HepG2 (cell line): ENCODE results near the gene CX3CR1. TPM values are rescaled to one million over a fixed set of nuclear protein-coding genes. Genes with fewer than 3 reads are reported as not detected.

Source experiments
- ATAC-seq: fragments of 200-7000 bp; cut with Tn5 transposase; 3 replicates; pipeline ENCODE4 v1.9.1; 2020; ENCODE audit warnings: mild to moderate bottlenecking, moderate library complexity
- BruUV-seq: library from RNA; stranded (reverse); fragments of 400-500 nt; replicated peaks from 2 replicates; lab custom pipeline; 2021; lab: Mats Ljungman, UMichigan
- CTCF ChIA-PET: fragments of 300-600 bp; formaldehyde crosslinking; extraction: SDS; loops from one replicate; lab custom pipeline; 2021; ENCODE audit warnings: low total read pairs, inconsistent platforms, low intra/inter-chr PET ratio; lab: Yijun Ruan, JAX
- POLR2A ChIA-PET: fragments of 350-600 bp; sonication (Branson Sonifier 250); formaldehyde crosslinking; loops from one replicate; lab custom pipeline; 2020; ENCODE audit warnings: antibody characterized with exemption, inconsistent platforms; lab: Yijun Ruan, JAX
- DNase-seq: peaks from one replicate; pipeline ENCODE4 v3.0.0-alpha.2; 2015; ENCODE audit warnings: low spot score
- FAIRE-seq: peaks from 3 replicates; lab custom pipeline; 2011; peaks lifted over from hg19 to GRCh38; lab: Jason Lieb, UNC
- H2AFZ ChIP-seq: one replicate; pipeline ENCODE4 v1.6.1; 2011; ENCODE audit warnings: low read length, inconsistent platforms
- H3K27ac ChIP-seq: fragments of 300-600 bp; 3 replicates; pipeline ENCODE4 v1.8.0; 2011; ENCODE audit warnings: mixed run types, mild to moderate bottlenecking, mixed read lengths, low read length, inconsistent platforms; ENCODE audit not compliant: insufficient read depth; ENCODE audit errors: extremely low read length
- H3K27me3 ChIP-seq, 2 experiments: fragments of 200-600 bp in 1 of 2; 2 replicates in 1 of 2; 3 replicates in 1 of 2; pipeline versions ENCODE4 v1.6.0 to v1.8.0; 2011; ENCODE audit warnings: low read length in 2 of 2, mild to moderate bottlenecking in 2 of 2, moderate library complexity in 2 of 2, inconsistent platforms in 1 of 2; ENCODE audit not compliant: insufficient read depth in 2 of 2, control insufficient read depth in 1 of 2
- H3K36me3 ChIP-seq, 2 experiments: fragments of 200-600 bp in 1 of 2; replicated peaks in 1 of 2; 2 replicates in 1 of 2; 3 replicates in 1 of 2; pipeline versions ENCODE4 v1.5.1 to v1.8.0; 2011; ENCODE audit warnings: low read length in 2 of 2, inconsistent platforms in 1 of 2; ENCODE audit not compliant: insufficient read depth in 2 of 2, control insufficient read depth in 1 of 2
- H3K4me1 ChIP-seq: 2 replicates; pipeline ENCODE4 v1.5.1; 2012; ENCODE audit warnings: low read length, inconsistent platforms; ENCODE audit not compliant: insufficient read depth
- H3K4me2 ChIP-seq: 2 replicates; pipeline ENCODE4 v1.6.0; 2011; ENCODE audit warnings: low read depth, low read length, inconsistent platforms
- H3K4me3 ChIP-seq, 3 experiments: fragments of 200-600 bp in 1 of 3; sonication (generic), shearing (Covaris generic) in 1 of 3; replicated peaks in 1 of 3; 2 replicates each; pipeline ENCODE4 v1.5.1; 2011 to 2016; ENCODE audit warnings: low read length in 3 of 3, inconsistent platforms in 2 of 3, low read depth in 2 of 3, mild to moderate bottlenecking in 2 of 3, control low read depth in 1 of 3, mixed read lengths in 1 of 3; ENCODE audit not compliant: insufficient read depth in 1 of 3
- H3K79me2 ChIP-seq: one replicate; pipeline ENCODE4 v1.6.1; 2011; ENCODE audit warnings: low read length, inconsistent platforms; ENCODE audit not compliant: insufficient read depth
- H3K9ac ChIP-seq: 2 replicates; pipeline ENCODE4 v1.6.0; 2011; ENCODE audit warnings: mild to moderate bottlenecking, low read depth, low read length, inconsistent platforms; ENCODE audit not compliant: insufficient read depth
- H3K9me3 ChIP-seq: 2 replicates; pipeline ENCODE4 v1.5.1; 2012; ENCODE audit warnings: mild to moderate bottlenecking, low read length
- H4K20me1 ChIP-seq: 2 replicates; pipeline ENCODE4 v1.6.0; 2011; ENCODE audit warnings: inconsistent platforms, mild to moderate bottlenecking, low read length, moderate library complexity; ENCODE audit not compliant: insufficient read depth
- HCFC1 ChIP-seq: fragments of 150-350 bp; IDR thresholded peaks from 2 replicates; pipeline ENCODE4 v1.6.1; 2014; ENCODE audit warnings: low read depth, low read length
- ISL2 ChIP-seq: sonication (generic); formaldehyde crosslinking; IDR thresholded peaks from 2 replicates; pipeline ENCODE4 v1.5.0; 2020; ENCODE audit warnings: missing genetic modification reagents
- NFKBIZ ChIP-seq: IDR thresholded peaks from 2 replicates; pipeline ENCODE4 v1.6.1; 2018; ENCODE audit warnings: missing genetic modification reagents, missing compliant biosample characterization
- NR2C2 ChIP-seq: sonication (generic); formaldehyde crosslinking; IDR thresholded peaks from 2 replicates; pipeline ENCODE4 v1.4.0; 2020; ENCODE audit warnings: missing genetic modification reagents, mild to moderate bottlenecking, moderate library complexity, borderline replicate concordance
- SP140L ChIP-seq: sonication (generic); formaldehyde crosslinking; IDR thresholded peaks from 2 replicates; pipeline ENCODE4 v1.4.0; 2020; ENCODE audit warnings: missing genetic modification reagents, borderline replicate concordance
- TBX3 ChIP-seq: fragments of 450-650 bp; IDR thresholded peaks from 2 replicates; pipeline ENCODE4 v1.6.1; 2017; ENCODE audit warnings: antibody characterized with exemption, mild to moderate bottlenecking, inconsistent platforms, borderline replicate concordance
- TEAD2 ChIP-seq: sonication (generic); formaldehyde crosslinking; IDR thresholded peaks from 2 replicates; pipeline ENCODE4 v1.9.0; 2021; ENCODE audit warnings: missing genetic modification reagents
- ZMYM3 ChIP-seq: sonication (generic); formaldehyde crosslinking; IDR thresholded peaks from 2 replicates; pipeline ENCODE4 v1.5.1; 2020; ENCODE audit warnings: mild to moderate bottlenecking, missing genetic modification reagents
- ZNF224 ChIP-seq: sonication (generic); formaldehyde crosslinking; IDR thresholded peaks from 2 replicates; pipeline ENCODE4 v1.5.0; 2020; ENCODE audit warnings: mild to moderate bottlenecking, missing genetic modification reagents
- ZNF367 ChIP-seq: sonication (generic); formaldehyde crosslinking; IDR thresholded peaks from 2 replicates; pipeline ENCODE4 v1.4.0; 2020; ENCODE audit warnings: missing genetic modification reagents, borderline replicate concordance
- ZNF549 ChIP-seq: sonication (generic); formaldehyde crosslinking; IDR thresholded peaks from 2 replicates; pipeline ENCODE4 v1.5.0; 2020; ENCODE audit warnings: missing genetic modification reagents
- ZNF552 ChIP-seq: sonication (generic); formaldehyde crosslinking; IDR thresholded peaks from 2 replicates; pipeline ENCODE4 v1.9.0; 2022; ENCODE audit warnings: missing genetic modification reagents, mild to moderate bottlenecking, borderline replicate concordance
- ZNF556 ChIP-seq: sonication (generic); formaldehyde crosslinking; IDR thresholded peaks from 2 replicates; pipeline ENCODE4 v1.4.0; 2020; ENCODE audit warnings: mild to moderate bottlenecking, missing genetic modification reagents, borderline replicate concordance
- ZSCAN31 ChIP-seq: sonication (generic); formaldehyde crosslinking; IDR thresholded peaks from 2 replicates; pipeline ENCODE4 v1.5.0; 2020; ENCODE audit warnings: low read depth, mild to moderate bottlenecking, missing genetic modification reagents
- WGBS: methylation state at CpG from one replicate; pipeline ENCODE4 v1.1.6; 2017; ENCODE audit warnings: low lambda C conversion rate; 5-methylcytosine and 5-hydroxymethylcytosine counted together
- in situ Hi-C: cut with HindIII; loops from 2 replicates; pipeline ENCODE4 v1.10.0; 2017; ENCODE audit warnings: low pct_unique_long_range_greater_than_20kb; ENCODE audit not compliant: extremely low pct_ligation_motif_present
- intact Hi-C: fragments of 100-400 bp; cut with micrococcal nuclease; formaldehyde crosslinking; loops from one replicate; pipeline ENCODE4 v1.10.0; 2022; ENCODE audit not compliant: unreplicated experiment
- polyA plus RNA-seq, 8 experiments: library from polyadenylated mRNA; depleted of rRNA in 3 of 8; stranded (reverse) in 7 of 8; unstranded in 1 of 8; fragments of >200 nt; fragmentation: Illumina TruSeq in 4 of 8; extraction: Trizol in 4 of 8; gene quantifications; 2 replicates each; pipeline versions ENCODE4 v1.2.1 to v1.2.3, GENCODE V29; 2011 to 2016; ENCODE audit warnings: low read depth in 4 of 8, missing spikeins in 1 of 8, mixed read lengths in 1 of 8; ENCODE audit not compliant: insufficient read depth in 1 of 8
- total RNA-seq, 5 experiments: library from RNA; depleted of rRNA; stranded (reverse); fragments of >200 nt; fragmentation: Illumina TruSeq; extraction: Trizol; gene quantifications; 2 replicates each; pipeline ENCODE4 v1.2.3, GENCODE V29; 2016; ENCODE audit warnings: low read depth in 1 of 5
- TF ChIP-seq, protein P1 (sequence below): sonication (generic); formaldehyde crosslinking; IDR thresholded peaks from 2 replicates; pipeline ENCODE4 v1.4.0; 2020; ENCODE audit warnings: mild to moderate bottlenecking, missing genetic modification reagents
- TF ChIP-seq, protein P2 (sequence below): IDR thresholded peaks from 2 replicates; pipeline ENCODE4 v1.6.1; 2012; ENCODE audit warnings: low read depth, low read length, improper control_type of control experiment

The CX3CR1 gene
- total and polyA plus RNA-seq, 2 of the 13 experiments (the other 11 are each of a cell fraction or from before 2014, with no cell fraction given): not detected

DNA sequence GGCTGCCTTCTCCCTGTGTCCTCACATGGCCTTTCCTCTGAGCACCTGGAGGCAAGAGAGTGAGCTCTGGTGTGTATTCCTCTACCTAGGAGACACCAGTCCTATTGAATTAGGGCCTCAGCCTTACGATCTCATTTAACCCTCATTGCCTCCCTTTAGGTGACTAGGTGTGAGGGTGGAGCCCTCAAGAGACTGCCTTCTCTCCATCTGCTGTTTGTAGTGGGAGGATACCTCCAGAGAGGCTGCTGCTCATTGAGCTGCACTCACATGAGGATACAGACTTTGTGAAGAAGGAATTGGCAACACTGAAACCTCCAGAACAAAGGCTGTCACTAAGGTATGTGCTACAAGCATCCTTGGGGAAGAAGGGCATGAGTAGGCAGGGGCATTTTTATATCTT is 49.7 kb upstream of the CX3CR1 start, which contains the start of gene CCR8:
Gene CCR8, plus strand, starts transcription at position 217 of the 400 bp plus-strand sequence. CDS start 2,623 bp downstream, outside the sequence.
- no peak within 1 kb of the TSS for H2AFZ ChIP-seq
- H3K4me3 ChIP-seq: no peak within 1 kb of the TSS
- no peaks in the 10 kb centered on the region for H3K27me3 ChIP-seq
- intact Hi-C loops: no loop called here
- H3K36me3 ChIP-seq: no peaks in the 10 kb centered on the region
- ChIA-PET POLR2A (no interaction called here), CTCF (no interaction called here)
- TF ChIP-seq HCFC1 (no peak), ZNF549 (CRISPR knock-in tag) (no peak), TEAD2 (no peak), ZMYM3 (CRISPR knock-in tag) (no peak), ZNF552 (no peak), NR2C2 (CRISPR knock-in tag) (no peak), NFKBIZ (no peak), ZNF367 (CRISPR knock-in tag) (no peak), TBX3 (no peak), ISL2 (CRISPR knock-in tag) (no peak), SP140L (no peak), ZNF556 (no peak), ZNF224 (CRISPR knock-in tag) (no peak), ZSCAN31 (CRISPR knock-in tag) (no peak)
- TF ChIP-seq, protein P1, sequence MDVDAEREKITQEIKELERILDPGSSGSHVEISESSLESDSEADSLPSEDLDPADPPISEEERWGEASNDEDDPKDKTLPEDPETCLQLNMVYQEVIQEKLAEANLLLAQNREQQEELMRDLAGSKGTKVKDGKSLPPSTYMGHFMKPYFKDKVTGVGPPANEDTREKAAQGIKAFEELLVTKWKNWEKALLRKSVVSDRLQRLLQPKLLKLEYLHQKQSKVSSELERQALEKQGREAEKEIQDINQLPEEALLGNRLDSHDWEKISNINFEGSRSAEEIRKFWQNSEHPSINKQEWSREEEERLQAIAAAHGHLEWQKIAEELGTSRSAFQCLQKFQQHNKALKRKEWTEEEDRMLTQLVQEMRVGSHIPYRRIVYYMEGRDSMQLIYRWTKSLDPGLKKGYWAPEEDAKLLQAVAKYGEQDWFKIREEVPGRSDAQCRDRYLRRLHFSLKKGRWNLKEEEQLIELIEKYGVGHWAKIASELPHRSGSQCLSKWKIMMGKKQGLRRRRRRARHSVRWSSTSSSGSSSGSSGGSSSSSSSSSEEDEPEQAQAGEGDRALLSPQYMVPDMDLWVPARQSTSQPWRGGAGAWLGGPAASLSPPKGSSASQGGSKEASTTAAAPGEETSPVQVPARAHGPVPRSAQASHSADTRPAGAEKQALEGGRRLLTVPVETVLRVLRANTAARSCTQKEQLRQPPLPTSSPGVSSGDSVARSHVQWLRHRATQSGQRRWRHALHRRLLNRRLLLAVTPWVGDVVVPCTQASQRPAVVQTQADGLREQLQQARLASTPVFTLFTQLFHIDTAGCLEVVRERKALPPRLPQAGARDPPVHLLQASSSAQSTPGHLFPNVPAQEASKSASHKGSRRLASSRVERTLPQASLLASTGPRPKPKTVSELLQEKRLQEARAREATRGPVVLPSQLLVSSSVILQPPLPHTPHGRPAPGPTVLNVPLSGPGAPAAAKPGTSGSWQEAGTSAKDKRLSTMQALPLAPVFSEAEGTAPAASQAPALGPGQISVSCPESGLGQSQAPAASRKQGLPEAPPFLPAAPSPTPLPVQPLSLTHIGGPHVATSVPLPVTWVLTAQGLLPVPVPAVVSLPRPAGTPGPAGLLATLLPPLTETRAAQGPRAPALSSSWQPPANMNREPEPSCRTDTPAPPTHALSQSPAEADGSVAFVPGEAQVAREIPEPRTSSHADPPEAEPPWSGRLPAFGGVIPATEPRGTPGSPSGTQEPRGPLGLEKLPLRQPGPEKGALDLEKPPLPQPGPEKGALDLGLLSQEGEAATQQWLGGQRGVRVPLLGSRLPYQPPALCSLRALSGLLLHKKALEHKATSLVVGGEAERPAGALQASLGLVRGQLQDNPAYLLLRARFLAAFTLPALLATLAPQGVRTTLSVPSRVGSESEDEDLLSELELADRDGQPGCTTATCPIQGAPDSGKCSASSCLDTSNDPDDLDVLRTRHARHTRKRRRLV (CRISPR knock-in tag): no peak
- TF ChIP-seq, protein P2, sequence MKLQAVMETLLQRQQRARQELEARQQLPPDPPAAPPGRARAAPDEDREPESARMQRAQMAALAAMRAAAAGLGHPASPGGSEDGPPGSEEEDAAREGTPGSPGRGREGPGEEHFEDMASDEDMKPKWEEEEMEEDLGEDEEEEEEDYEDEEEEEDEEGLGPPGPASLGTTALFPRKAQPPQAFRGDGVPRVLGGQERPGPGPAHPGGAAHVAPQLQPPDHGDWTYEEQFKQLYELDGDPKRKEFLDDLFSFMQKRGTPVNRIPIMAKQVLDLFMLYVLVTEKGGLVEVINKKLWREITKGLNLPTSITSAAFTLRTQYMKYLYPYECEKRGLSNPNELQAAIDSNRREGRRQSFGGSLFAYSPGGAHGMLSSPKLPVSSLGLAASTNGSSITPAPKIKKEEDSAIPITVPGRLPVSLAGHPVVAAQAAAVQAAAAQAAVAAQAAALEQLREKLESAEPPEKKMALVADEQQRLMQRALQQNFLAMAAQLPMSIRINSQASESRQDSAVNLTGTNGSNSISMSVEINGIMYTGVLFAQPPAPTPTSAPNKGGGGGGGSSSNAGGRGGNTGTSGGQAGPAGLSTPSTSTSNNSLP: no peak
- H3K9ac ChIP-seq: no peak within 1 kb of the TSS
- no peaks in the 10 kb centered on the region for H4K20me1 ChIP-seq
- no TSS peak for BruUV-seq
- H3K9me3 ChIP-seq: no peaks in the 10 kb centered on the region
- H3K79me2 ChIP-seq: no peaks in the 10 kb centered on the region
- no peak for DNase-seq
- H3K4me2 ChIP-seq: no peak within 1 kb of the TSS
- H3K4me1 ChIP-seq: no peaks in the 10 kb centered on the region
- 29% methylated on average over 1 of the region's 1 CpG for WGBS
- no peak within 1 kb of the TSS for H3K27ac ChIP-seq
- in situ Hi-C loops: no loop called here
- no peak for ATAC-seq
- FAIRE-seq: no peak
